K562 treated with DMSO at 1 percent for 12 hours (cell line): ENCODE data around the gene INTS13. TPM values are rescaled to one million over a fixed set of nuclear protein-coding genes. Genes with fewer than 3 reads are reported as not detected.

Experiments used
- total RNA-seq: library from RNA; unstranded; fragments of 300-600 nt; gene quantifications from 2 replicates; pipeline ENCODE4 v1.2.3, GENCODE V29; 2022; ENCODE audit not compliant: insufficient read depth

Gene INTS13, protein sequence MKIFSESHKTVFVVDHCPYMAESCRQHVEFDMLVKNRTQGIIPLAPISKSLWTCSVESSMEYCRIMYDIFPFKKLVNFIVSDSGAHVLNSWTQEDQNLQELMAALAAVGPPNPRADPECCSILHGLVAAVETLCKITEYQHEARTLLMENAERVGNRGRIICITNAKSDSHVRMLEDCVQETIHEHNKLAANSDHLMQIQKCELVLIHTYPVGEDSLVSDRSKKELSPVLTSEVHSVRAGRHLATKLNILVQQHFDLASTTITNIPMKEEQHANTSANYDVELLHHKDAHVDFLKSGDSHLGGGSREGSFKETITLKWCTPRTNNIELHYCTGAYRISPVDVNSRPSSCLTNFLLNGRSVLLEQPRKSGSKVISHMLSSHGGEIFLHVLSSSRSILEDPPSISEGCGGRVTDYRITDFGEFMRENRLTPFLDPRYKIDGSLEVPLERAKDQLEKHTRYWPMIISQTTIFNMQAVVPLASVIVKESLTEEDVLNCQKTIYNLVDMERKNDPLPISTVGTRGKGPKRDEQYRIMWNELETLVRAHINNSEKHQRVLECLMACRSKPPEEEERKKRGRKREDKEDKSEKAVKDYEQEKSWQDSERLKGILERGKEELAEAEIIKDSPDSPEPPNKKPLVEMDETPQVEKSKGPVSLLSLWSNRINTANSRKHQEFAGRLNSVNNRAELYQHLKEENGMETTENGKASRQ
- 21.6 and 26.6 TPM in 2 replicates for total RNA-seq

DNA sequence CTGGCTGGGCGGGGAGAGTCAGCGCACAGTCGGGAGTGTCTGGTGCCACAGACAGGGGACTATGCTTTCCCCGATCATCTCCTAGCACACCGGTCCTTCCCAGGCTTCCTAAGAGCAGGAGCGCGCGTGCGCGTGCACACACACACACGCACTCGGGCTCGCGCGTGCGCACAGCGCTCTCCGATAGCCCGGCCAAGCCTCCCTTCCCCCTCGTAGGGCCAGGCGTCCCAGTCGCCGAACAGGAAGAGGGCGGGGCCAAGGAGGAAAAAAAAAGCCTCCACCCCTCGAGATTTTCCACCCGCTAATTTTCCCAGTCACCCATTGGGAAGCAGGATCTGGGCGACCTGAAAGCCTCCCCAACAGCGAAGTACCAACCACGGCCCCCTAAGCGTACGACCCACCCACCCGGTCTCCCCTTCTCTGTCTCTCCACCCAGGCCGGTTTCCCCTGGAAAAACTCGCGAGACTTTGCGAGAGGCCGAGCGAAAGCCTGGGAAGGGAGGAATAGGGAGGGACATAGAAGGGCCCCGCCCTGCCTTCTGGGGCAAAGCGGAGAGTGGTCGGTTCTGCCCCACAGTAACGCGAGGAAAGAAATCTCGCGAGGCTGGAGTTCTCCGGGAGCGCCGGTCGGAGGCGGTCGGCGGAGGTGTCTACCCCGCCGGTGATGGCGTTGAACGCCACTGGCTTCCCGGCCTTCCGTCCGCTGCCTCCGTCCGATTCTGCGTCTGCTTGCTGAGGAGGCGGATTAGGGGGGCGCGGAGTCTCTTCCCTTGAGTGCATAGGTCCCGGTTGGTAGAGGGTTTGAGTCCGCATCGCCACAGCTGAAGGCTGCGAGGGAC lies at the start of gene INTS13, which contains the start of gene FGFR1OP2:
TSS of gene INTS13 (minus strand) at position 119 of the 838 bp plus-strand sequence. CDS start 1,178 bp downstream, outside the sequence.
TSS of gene FGFR1OP2 (plus strand) at position 608 of the 838 bp plus-strand sequence. CDS start 15,689 bp downstream, outside the sequence.

Other genes starting within 250 kb of the INTS13 start
- 0.20 and 2.7 TPM in 2 replicates for gene ITPR2, start 104.8 kb downstream of the INTS13 start, total RNA-seq
- gene FGFR1OP2, start 489 bp upstream of the INTS13 start, total RNA-seq = 24.5 and 41.8 TPM in 2 replicates
- gene TM7SF3, start 76.4 kb upstream of the INTS13 start, total RNA-seq = 23.9 and 51.0 TPM in 2 replicates
- 8.6 and 31.7 TPM in 2 replicates for gene MED21, start 84.6 kb upstream of the INTS13 start, total RNA-seq
- gene C12orf71, start 144.6 kb upstream of the INTS13 start, total RNA-seq = not detected in 2 replicates